ENCODE results near the gene ADGRD1. TPM values are rescaled to one million over a fixed set of nuclear protein-coding genes. Genes with fewer than 3 reads are reported as not detected.

ADGRD1 gene
- total and polyA plus RNA-seq, 2 of the 8 experiments (the other 6 are each of a cell fraction or from before 2014, with no cell fraction given), result 0.36 to 0.48 TPM

DNA sequence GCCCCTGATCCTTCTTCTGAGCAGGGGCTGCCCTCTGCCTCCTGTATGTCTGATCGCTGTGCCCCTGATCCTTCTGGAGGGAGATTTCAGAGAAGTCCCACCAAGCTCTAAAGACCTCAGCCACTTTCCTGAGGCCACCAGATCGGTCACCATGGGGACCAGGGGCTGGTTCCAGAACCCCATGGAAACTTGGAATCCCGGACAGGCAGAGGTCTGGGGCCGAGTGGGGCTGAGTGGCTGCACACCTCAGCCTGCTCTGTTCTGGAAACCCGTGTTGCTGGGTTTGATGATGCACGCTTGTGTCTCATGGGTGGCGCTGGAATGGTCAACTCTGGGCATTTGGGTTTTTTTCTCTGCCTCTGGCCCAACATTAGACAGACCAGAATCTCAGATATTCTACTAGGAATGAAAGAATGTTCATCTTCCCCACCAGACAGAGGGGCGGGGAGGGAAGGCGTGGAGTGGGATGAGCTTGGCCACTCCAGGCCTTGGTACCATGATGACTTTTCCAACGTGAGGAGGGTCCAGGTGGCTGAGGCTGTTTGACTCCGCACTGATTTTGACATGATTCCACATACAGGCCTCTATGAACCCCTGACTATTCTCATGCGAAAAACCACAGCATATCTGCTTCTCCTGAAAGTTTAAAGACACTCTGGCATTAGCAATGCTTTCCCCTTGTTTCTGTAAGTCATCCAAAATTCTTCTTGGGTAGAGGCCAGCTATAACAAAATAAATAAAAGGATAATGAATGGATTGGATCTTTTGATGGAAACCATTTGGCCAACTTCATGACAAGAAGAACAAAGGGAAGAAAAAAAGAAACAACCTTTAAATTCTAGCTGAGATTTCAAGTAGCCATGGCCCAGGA, 114.5 kb downstream of the ADGRD1 start (continued):
- TF ChIP-seq TAF1 (IDR thresholded peaks at IDR 0.05; ENCODE audit: low read depth, low read length) (no peak), YY1 (IDR thresholded peaks at IDR 0.05; ENCODE audit: low read depth, low read length) (no peak), KDM4A (IDR thresholded peaks at IDR 0.05; ENCODE audit: low read depth, low read length, severe bottlenecking) (no peak), SIN3A (conservative IDR thresholded peaks at IDR 0.05 in 1 of 2, IDR thresholded peaks at IDR 0.05 in 1 of 2; ENCODE audit: low read depth in 1 of 2, low read length in 2 of 2) (no peak)
- TF ChIP-seq, protein P1, sequence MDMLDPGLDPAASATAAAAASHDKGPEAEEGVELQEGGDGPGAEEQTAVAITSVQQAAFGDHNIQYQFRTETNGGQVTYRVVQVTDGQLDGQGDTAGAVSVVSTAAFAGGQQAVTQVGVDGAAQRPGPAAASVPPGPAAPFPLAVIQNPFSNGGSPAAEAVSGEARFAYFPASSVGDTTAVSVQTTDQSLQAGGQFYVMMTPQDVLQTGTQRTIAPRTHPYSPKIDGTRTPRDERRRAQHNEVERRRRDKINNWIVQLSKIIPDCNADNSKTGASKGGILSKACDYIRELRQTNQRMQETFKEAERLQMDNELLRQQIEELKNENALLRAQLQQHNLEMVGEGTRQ (IDR thresholded peaks at IDR 0.05; ENCODE audit: low read length), result no peak

All from H1 (cell line).